GM12872 (cell line): Measurements from ENCODE around the gene CLMP.

Experiments used
- CTCF ChIP-seq: IDR thresholded peaks from 3 replicates; pipeline ENCODE4 v1.5.1; 2011; ENCODE audit warnings: low read depth, mild to moderate bottlenecking, low read length, moderate library complexity; ENCODE audit not compliant: insufficient read depth

Gene CLMP

DNA sequence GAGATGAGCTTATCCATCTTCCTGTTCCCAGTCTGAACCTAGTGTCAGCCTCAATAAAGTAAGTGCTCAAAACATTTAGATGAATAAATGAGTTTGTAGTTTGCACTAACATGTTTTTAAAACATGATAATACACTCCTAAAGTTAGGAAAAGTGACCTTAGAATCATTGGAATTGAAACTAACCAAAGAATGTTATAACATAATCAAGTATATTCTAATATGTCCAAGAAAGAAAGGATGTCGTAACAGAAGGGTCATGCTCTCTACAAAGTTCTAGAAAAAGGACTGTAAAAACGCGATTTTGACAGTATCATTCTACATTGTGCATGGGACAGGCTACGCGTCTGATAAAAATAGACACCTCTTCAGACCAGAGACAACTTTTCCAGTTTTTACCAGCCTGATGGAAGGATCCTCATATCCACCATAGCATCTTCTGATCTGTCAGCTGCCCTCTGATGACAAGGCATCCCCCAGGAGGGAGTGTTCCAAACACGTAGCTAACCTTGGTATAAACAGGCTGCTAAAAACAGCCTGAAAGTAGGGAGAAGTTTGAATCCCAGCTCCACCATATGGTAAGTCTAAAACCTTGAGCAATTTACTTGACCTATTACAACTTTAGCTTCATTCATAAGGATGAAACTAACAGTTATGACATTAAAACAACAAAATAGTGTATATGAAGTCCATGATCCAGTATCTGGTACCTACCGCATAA is 30.2 kb downstream of the CLMP start:
- TF ChIP-seq CTCF = no peak

- TF ChIP-seq CTCF = no peak
These were observed 31.4 kb downstream of the CLMP start for GRCh38 chr11:123163621-123164020.

- no peak for TF ChIP-seq CTCF
These were observed 33.5 kb downstream of the CLMP start for GRCh38 chr11:123161376-123162030.

GRCh38 chr11:123159183-123159857 is 35.7 kb downstream of the CLMP start:
- TF ChIP-seq CTCF = no peak

- no peak for TF ChIP-seq CTCF
These were observed 36.7 kb downstream of the CLMP start for GRCh38 chr11:123158033-123159003.

GRCh38 chr11:123152951-123153350 is 42.1 kb downstream of the CLMP start:
- no peak for TF ChIP-seq CTCF
